WTC11 (cell line): ENCODE data around the gene SUSD6. TPM values are rescaled to one million over a fixed set of nuclear protein-coding genes. Genes with fewer than 3 reads are reported as not detected.

Source experiments
- ATAC-seq: fragments of 200-7000 bp; cut with Tn5 transposase; 2 replicates; pipeline ENCODE4 v1.10.0; 2021; ENCODE audit warnings: mild to moderate bottlenecking, moderate library complexity
- CTCF ChIA-PET: fragments of 300-600 bp; sonication (Branson Sonifier 250); formaldehyde crosslinking; loops from one replicate; lab custom pipeline; 2021; ENCODE audit warnings: antibody characterized with exemption; lab: Charles Lee
- POLR2A ChIA-PET: fragments of 350-600 bp; sonication (Branson Sonifier 250); formaldehyde crosslinking; loops from one replicate; lab custom pipeline; 2021; ENCODE audit warnings: antibody characterized with exemption; lab: Charles Lee
- DNase-seq: peaks from one replicate; pipeline ENCODE4 v3.0.0; 2021; ENCODE audit warnings: low spot score
- H3K27ac Mint-ChIP-seq: 2 replicates; pipeline ENCODE4 v1.8.0; 2021; ENCODE audit warnings: mixed read lengths
- H3K27me3 Mint-ChIP-seq: 2 replicates; pipeline ENCODE4 v1.8.0; 2021; ENCODE audit warnings: low read depth, mild to moderate bottlenecking, moderate library complexity, mixed read lengths
- H3K36me3 Mint-ChIP-seq: 2 replicates; pipeline ENCODE4 v1.8.0; 2021; ENCODE audit warnings: mixed read lengths
- H3K4me1 Mint-ChIP-seq: 2 replicates; pipeline ENCODE4 v1.8.0; 2022; ENCODE audit warnings: mixed read lengths
- H3K4me3 Mint-ChIP-seq: 2 replicates; pipeline ENCODE4 v1.8.0; 2021; ENCODE audit warnings: mild to moderate bottlenecking, moderate library complexity, mixed read lengths
- H3K9me3 Mint-ChIP-seq: 2 replicates; pipeline ENCODE4 v1.8.0; 2021; ENCODE audit warnings: mixed read lengths
- ATF1 ChIP-seq: sonication (generic); formaldehyde crosslinking; IDR thresholded peaks from 2 replicates; pipeline ENCODE4 v1.8.1; 2023; ENCODE audit warnings: mild to moderate bottlenecking, moderate library complexity, missing genetic modification reagents
- E2F1 ChIP-seq: sonication (generic); formaldehyde crosslinking; IDR thresholded peaks from 2 replicates; pipeline ENCODE4 v1.8.0; 2022; ENCODE audit warnings: mild to moderate bottlenecking, missing genetic modification reagents
- ELF4 ChIP-seq: sonication (generic); formaldehyde crosslinking; IDR thresholded peaks from 2 replicates; pipeline ENCODE4 v1.8.1; 2022; ENCODE audit warnings: low read depth, mild to moderate bottlenecking, moderate library complexity, missing genetic modification reagents
- EMX1 ChIP-seq: fragments of 250-450 bp; sonication (Bioruptor Pico); IDR thresholded peaks from 2 replicates; pipeline ENCODE4 v1.8.0; 2021; ENCODE audit warnings: mild to moderate bottlenecking
- HMGA2 ChIP-seq: fragments of 250-450 bp; sonication (Bioruptor Pico); IDR thresholded peaks from 2 replicates; pipeline ENCODE4 v1.4.0; 2021; ENCODE audit warnings: mild to moderate bottlenecking, moderate library complexity
- KAT7 ChIP-seq: sonication (generic); formaldehyde crosslinking; IDR thresholded peaks from 2 replicates; pipeline ENCODE4 v1.8.1; 2023; ENCODE audit warnings: missing genetic modification reagents, mild to moderate bottlenecking, borderline replicate concordance
- MXD4 ChIP-seq: fragments of 250-450 bp; sonication (Bioruptor Pico); IDR thresholded peaks from 2 replicates; pipeline ENCODE4 v1.8.0; 2021; ENCODE audit warnings: mild to moderate bottlenecking, moderate library complexity, borderline replicate concordance
- NR2C2 ChIP-seq: sonication (generic); formaldehyde crosslinking; IDR thresholded peaks from 2 replicates; pipeline ENCODE4 v1.8.0; 2022; ENCODE audit warnings: mild to moderate bottlenecking, missing genetic modification reagents
- OVOL2 ChIP-seq: fragments of 250-450 bp; sonication (Bioruptor Pico); IDR thresholded peaks from 2 replicates; pipeline ENCODE4 v1.9.0; 2021; ENCODE audit warnings: mild to moderate bottlenecking, borderline replicate concordance
- PRDM15 ChIP-seq: sonication (generic); formaldehyde crosslinking; IDR thresholded peaks from 2 replicates; pipeline ENCODE4 v1.8.0; 2022; ENCODE audit warnings: missing genetic modification reagents
- SMAD4 ChIP-seq: sonication (generic); formaldehyde crosslinking; IDR thresholded peaks from 2 replicates; pipeline ENCODE4 v1.8.0; 2022; ENCODE audit warnings: mild to moderate bottlenecking, missing genetic modification reagents
- ZNF232 ChIP-seq: sonication (generic); formaldehyde crosslinking; IDR thresholded peaks from 2 replicates; pipeline ENCODE4 v1.8.0; 2022; ENCODE audit warnings: mild to moderate bottlenecking, missing genetic modification reagents
- ZNF281 ChIP-seq: sonication (generic); formaldehyde crosslinking; IDR thresholded peaks from 2 replicates; pipeline ENCODE4 v1.8.0; 2023; ENCODE audit warnings: mild to moderate bottlenecking, missing genetic modification reagents
- ZNF512 ChIP-seq: sonication (generic); formaldehyde crosslinking; IDR thresholded peaks from 2 replicates; pipeline ENCODE4 v1.8.1; 2022; ENCODE audit warnings: missing genetic modification reagents, borderline replicate concordance
- total RNA-seq: library from RNA; stranded (reverse); gene quantifications from 3 replicates; pipeline ENCODE4 v1.2.3, GENCODE V29; 2021
- TF ChIP-seq, protein P1 (sequence below): sonication (generic); formaldehyde crosslinking; IDR thresholded peaks from 2 replicates; pipeline ENCODE4 v1.8.1; 2022; ENCODE audit warnings: low read depth, mild to moderate bottlenecking, moderate library complexity, missing genetic modification reagents, borderline replicate concordance
- TF ChIP-seq, protein P2 (sequence below): fragments of 250-450 bp; sonication (Bioruptor Pico); conservative IDR thresholded peaks from 2 replicates; pipeline ENCODE4 v1.9.0; 2021; ENCODE audit warnings: mild to moderate bottlenecking
- TF ChIP-seq, protein P3 (sequence below): fragments of 250-450 bp; sonication (Bioruptor Pico); IDR thresholded peaks from 2 replicates; pipeline ENCODE4 v1.9.0; 2021; ENCODE audit warnings: mild to moderate bottlenecking, borderline replicate concordance

The SUSD6 gene
- total RNA-seq, 1 experiment from 2014 or later = 10.1 TPM

DNA sequence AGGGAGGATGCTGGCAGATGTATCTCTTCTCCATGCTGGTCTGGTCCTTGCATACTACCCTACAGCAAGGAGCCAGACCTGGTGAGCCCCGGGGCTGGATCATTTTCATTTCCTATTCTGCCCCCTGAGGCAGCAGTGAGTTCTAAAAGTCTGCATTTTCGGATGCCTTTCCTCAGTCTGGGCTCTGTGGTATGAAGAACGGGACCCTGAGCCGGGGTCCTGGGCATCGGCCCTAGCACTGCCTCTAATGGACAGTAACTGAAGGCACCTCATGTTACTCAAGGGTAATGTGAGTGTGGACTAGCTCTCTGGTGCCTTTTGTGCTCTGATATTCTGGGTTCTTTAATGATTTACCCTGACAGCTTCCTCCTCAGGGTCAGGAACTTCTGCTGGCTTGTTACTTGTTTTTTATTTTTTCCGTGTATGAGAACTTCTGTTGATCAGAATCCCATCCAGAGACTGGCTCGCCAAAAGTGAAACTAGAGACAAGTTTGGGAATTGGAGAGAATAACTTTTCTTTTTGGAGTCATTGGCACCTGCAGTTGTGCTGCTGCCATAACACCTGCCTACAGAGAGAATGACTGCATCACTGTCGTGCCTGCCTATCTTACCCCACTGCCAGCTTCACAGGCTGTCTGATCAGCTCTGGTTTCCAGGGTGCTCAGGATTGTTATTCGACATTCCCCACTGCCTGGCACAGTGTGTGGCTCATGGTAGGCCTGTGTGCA is 62.3 kb downstream of the SUSD6 start:
- POLR2A ChIA-PET = no interaction called here
- no peaks in the 10 kb centered on the region for H3K36me3 Mint-ChIP-seq
- H3K4me3 Mint-ChIP-seq = no peak overlapping the region
- no peaks in the 10 kb centered on the region for H3K27me3 Mint-ChIP-seq
- H3K27ac Mint-ChIP-seq = no peak overlapping the region
- peaks cover 3% of the 10 kb centered on the region; the same call in 1 of the 2 replicates for H3K9me3 Mint-ChIP-seq
- CTCF ChIA-PET = interaction anchor here (1.2 to 2.0 kb wide), 2 partner anchors 16 to 93 kb away, joined by 4 read pairs; no protein-coding TSS in a partner anchor
- ATAC-seq (peak; percentile 80), DNase-seq (no peak)
- no peak for TF ChIP-seq HMGA2
- no peak for TF ChIP-seq ELF4
- no peak for TF ChIP-seq KAT7
- no peak for TF ChIP-seq OVOL2 (CRISPR knock-in tag)
- TF ChIP-seq, protein P1, sequence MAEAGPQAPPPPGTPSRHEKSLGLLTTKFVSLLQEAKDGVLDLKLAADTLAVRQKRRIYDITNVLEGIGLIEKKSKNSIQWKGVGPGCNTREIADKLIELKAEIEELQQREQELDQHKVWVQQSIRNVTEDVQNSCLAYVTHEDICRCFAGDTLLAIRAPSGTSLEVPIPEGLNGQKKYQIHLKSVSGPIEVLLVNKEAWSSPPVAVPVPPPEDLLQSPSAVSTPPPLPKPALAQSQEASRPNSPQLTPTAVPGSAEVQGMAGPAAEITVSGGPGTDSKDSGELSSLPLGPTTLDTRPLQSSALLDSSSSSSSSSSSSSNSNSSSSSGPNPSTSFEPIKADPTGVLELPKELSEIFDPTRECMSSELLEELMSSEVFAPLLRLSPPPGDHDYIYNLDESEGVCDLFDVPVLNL (CRISPR knock-in tag) = no peak
- TF ChIP-seq, protein P2, sequence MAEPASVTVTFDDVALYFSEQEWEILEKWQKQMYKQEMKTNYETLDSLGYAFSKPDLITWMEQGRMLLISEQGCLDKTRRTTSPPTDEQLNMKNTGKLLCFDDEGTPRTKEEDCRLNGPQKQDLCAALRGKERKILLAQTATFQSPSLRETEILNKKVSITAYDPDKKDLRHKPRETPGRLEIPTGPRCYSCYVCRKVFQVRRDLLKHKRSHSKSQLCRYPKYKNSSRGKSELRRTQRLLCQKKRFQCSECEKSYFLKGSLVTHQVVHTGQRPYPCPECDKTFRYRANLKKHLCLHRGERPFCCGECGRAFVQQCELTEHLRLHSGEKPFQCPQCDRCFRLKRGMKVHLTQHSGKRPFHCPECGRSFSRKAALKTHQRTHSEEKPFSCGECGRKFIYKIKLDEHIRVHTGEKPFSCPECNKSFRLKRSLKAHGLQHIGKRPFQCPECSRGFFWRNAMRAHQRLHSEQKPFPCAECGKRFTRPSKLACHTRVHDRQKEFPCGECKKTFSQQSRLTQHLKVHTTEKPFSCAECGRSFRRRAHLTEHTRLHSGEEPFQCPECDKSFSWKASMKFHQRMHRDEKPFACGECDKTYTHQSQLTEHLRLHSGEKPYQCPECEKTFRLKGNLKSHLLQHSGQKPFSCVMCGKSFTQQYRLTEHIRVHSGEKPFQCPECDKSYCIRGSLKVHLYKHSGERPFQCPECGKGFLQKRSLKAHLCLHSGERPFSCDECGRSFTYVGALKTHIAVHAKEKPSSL (CRISPR knock-in tag) = no peak
- no peak for TF ChIP-seq PRDM15 (CRISPR knock-in tag)
- no peak for TF ChIP-seq ZNF232
- TF ChIP-seq, protein P3, sequence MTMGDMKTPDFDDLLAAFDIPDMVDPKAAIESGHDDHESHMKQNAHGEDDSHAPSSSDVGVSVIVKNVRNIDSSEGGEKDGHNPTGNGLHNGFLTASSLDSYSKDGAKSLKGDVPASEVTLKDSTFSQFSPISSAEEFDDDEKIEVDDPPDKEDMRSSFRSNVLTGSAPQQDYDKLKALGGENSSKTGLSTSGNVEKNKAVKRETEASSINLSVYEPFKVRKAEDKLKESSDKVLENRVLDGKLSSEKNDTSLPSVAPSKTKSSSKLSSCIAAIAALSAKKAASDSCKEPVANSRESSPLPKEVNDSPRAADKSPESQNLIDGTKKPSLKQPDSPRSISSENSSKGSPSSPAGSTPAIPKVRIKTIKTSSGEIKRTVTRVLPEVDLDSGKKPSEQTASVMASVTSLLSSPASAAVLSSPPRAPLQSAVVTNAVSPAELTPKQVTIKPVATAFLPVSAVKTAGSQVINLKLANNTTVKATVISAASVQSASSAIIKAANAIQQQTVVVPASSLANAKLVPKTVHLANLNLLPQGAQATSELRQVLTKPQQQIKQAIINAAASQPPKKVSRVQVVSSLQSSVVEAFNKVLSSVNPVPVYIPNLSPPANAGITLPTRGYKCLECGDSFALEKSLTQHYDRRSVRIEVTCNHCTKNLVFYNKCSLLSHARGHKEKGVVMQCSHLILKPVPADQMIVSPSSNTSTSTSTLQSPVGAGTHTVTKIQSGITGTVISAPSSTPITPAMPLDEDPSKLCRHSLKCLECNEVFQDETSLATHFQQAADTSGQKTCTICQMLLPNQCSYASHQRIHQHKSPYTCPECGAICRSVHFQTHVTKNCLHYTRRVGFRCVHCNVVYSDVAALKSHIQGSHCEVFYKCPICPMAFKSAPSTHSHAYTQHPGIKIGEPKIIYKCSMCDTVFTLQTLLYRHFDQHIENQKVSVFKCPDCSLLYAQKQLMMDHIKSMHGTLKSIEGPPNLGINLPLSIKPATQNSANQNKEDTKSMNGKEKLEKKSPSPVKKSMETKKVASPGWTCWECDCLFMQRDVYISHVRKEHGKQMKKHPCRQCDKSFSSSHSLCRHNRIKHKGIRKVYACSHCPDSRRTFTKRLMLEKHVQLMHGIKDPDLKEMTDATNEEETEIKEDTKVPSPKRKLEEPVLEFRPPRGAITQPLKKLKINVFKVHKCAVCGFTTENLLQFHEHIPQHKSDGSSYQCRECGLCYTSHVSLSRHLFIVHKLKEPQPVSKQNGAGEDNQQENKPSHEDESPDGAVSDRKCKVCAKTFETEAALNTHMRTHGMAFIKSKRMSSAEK (CRISPR knock-in tag) = no peak
- no peak for TF ChIP-seq EMX1 (CRISPR knock-in tag)
- TF ChIP-seq NR2C2 (CRISPR knock-in tag) = no peak
- TF ChIP-seq ZNF512 (CRISPR knock-in tag) = no peak
- no peak for TF ChIP-seq ATF1 (CRISPR knock-in tag)
- no peak for TF ChIP-seq ZNF281 (CRISPR knock-in tag)
- TF ChIP-seq SMAD4 (CRISPR knock-in tag) = no peak
- TF ChIP-seq E2F1 (CRISPR knock-in tag) = no peak
- TF ChIP-seq MXD4 (CRISPR knock-in tag) = no peak
- H3K4me1 Mint-ChIP-seq = peaks cover 32% of the 10 kb centered on the region
